Parathyroid adenoma (tissue), 2 donors: ENCODE measurements around the gene ADD2.

ENCODE experiments used
- H2AFZ ChIP-seq: fragments of 300-600 bp; sonication (generic); one replicate; pipeline ENCODE4 v1.7.0; 2017; ENCODE audit warnings: antibody characterized with exemption, mild to moderate bottlenecking
- H3K27ac ChIP-seq: fragments of 300-600 bp; sonication (generic); one replicate; pipeline ENCODE4 v1.7.0; 2017
- H3K27me3 ChIP-seq: fragments of 300-600 bp; sonication (generic); one replicate; pipeline ENCODE4 v1.7.0; 2017; ENCODE audit warnings: low read length; ENCODE audit not compliant: control insufficient read depth, insufficient read depth
- H3K36me3 ChIP-seq: fragments of 300-600 bp; sonication (generic); one replicate; pipeline ENCODE4 v1.7.0; 2017; ENCODE audit warnings: low read length; ENCODE audit not compliant: control insufficient read depth, insufficient read depth
- H3K4me1 ChIP-seq: fragments of 300-600 bp; sonication (generic); one replicate; pipeline ENCODE4 v1.7.0; 2017; ENCODE audit warnings: control low read depth
- H3K4me2 ChIP-seq: fragments of 300-600 bp; sonication (generic); one replicate; pipeline ENCODE4 v1.7.0; 2017; ENCODE audit warnings: low read length
- H3K4me3 ChIP-seq: fragments of 300-600 bp; sonication (generic); one replicate; pipeline ENCODE4 v1.7.0; 2017; ENCODE audit warnings: low read depth, low read length
- H3K79me2 ChIP-seq: fragments of 300-600 bp; sonication (generic); one replicate; pipeline ENCODE4 v1.7.0; 2017; ENCODE audit warnings: control low read depth
- H3K9ac ChIP-seq: fragments of 300-600 bp; sonication (generic); one replicate; pipeline ENCODE4 v1.7.0; 2017; ENCODE audit warnings: mild to moderate bottlenecking
- H3K9me3 ChIP-seq: fragments of 300-600 bp; sonication (generic); one replicate; pipeline ENCODE4 v1.7.0; 2017; ENCODE audit warnings: low read length; ENCODE audit not compliant: control insufficient read depth
- CTCF ChIP-seq: fragments of 300-600 bp; sonication (generic); IDR thresholded peaks from one replicate; pipeline ENCODE4 v1.7.0; 2017; ENCODE audit warnings: antibody characterized with exemption, mild to moderate bottlenecking
- donor health status: primary hyperparathyroidism.

ADD2 gene

GRCh38 chr2:70776266-70776665 lies 8.3 kb upstream of the ADD2 start:
- Histone ChIP-seq H3K9me3 (no peaks in the 10 kb centered on the region), H3K27me3 (no peaks in the 10 kb centered on the region)

GRCh38 chr2:70775141-70775540 lies 7.1 kb upstream of the ADD2 start:
- Histone ChIP-seq H3K27ac (no peak overlapping the region), H3K4me3 (no peak overlapping the region), H3K27me3 (no peaks in the 10 kb centered on the region), H3K9ac (no peak overlapping the region), H3K79me2 (no peaks in the 10 kb centered on the region), H2AFZ (no peak overlapping the region), H3K4me2 (no peak overlapping the region), H3K9me3 (no peaks in the 10 kb centered on the region), H3K36me3 (no peaks in the 10 kb centered on the region), H3K4me1 (no peaks in the 10 kb centered on the region)
- no peak for TF ChIP-seq CTCF

More at GRCh38 chr2:70776266-70776665, 8.3 kb upstream of the ADD2 start:
- no peaks in the 10 kb centered on the region for H3K4me1 ChIP-seq
- no peaks in the 10 kb centered on the region for H3K36me3 ChIP-seq
- H3K79me2 ChIP-seq = no peaks in the 10 kb centered on the region
- H2AFZ ChIP-seq = no peak overlapping the region
- no peak overlapping the region for H3K4me2 ChIP-seq
- no peak overlapping the region for H3K4me3 ChIP-seq
- TF ChIP-seq CTCF = no peak
- H3K27ac ChIP-seq = no peak overlapping the region
- no peak overlapping the region for H3K9ac ChIP-seq

GRCh38 chr2:70772486-70773155 lies 4.6 kb upstream of the ADD2 start:
- Histone ChIP-seq H3K9ac (no peak overlapping the region), H3K4me1 (no peaks in the 10 kb centered on the region), H3K27ac (no peak overlapping the region), H3K9me3 (no peaks in the 10 kb centered on the region), H3K27me3 (peaks cover under 1% of the 10 kb centered on the region), H3K79me2 (no peaks in the 10 kb centered on the region), H3K4me3 (no peak overlapping the region), H3K36me3 (no peaks in the 10 kb centered on the region), H3K4me2 (no peak overlapping the region), H2AFZ (no peak overlapping the region)
- TF ChIP-seq CTCF = no peak

- H3K36me3 ChIP-seq = no peaks in the 10 kb centered on the region
- H3K4me3 ChIP-seq = no peak overlapping the region
- H3K27ac ChIP-seq = no peak overlapping the region
- no peak overlapping the region for H3K4me2 ChIP-seq
- H3K79me2 ChIP-seq = no peaks in the 10 kb centered on the region
- no peaks in the 10 kb centered on the region for H3K4me1 ChIP-seq
- no peak for TF ChIP-seq CTCF
- H3K9me3 ChIP-seq = no peaks in the 10 kb centered on the region
- H2AFZ ChIP-seq = no peak overlapping the region
- peaks cover 3% of the 10 kb centered on the region for H3K27me3 ChIP-seq
- H3K9ac ChIP-seq = no peak overlapping the region
Observed at GRCh38 chr2:70771446-70771845, 3.4 kb upstream of the ADD2 start.

GRCh38 chr2:70769450-70769849 lies 1.4 kb upstream of the ADD2 start:
- H3K9ac ChIP-seq = no peak overlapping the region
- H2AFZ ChIP-seq = no peak overlapping the region
- no peaks in the 10 kb centered on the region for H3K9me3 ChIP-seq
- no peak overlapping the region for H3K27ac ChIP-seq
- H3K4me2 ChIP-seq = no peak overlapping the region
- peaks cover 3% of the 10 kb centered on the region for H3K27me3 ChIP-seq
- no peaks in the 10 kb centered on the region for H3K4me1 ChIP-seq
- no peaks in the 10 kb centered on the region for H3K79me2 ChIP-seq
- no peaks in the 10 kb centered on the region for H3K36me3 ChIP-seq
- no peak overlapping the region for H3K4me3 ChIP-seq
- TF ChIP-seq CTCF = no peak
